ENCODE results near the gene SULT2B1.
"Not testable (repeated sequence)": the region's sequence is repeated elsewhere in the genome, so short reads cannot be mapped to it uniquely, and the experiment has no call there.

Gene SULT2B1

GRCh38 chr19:48551437-48552302 lies at the start of gene SULT2B1:
Gene SULT2B1, plus strand, starts transcription at chr19:48552172. Its CDS starts 81 bp downstream, at chr19:48552253.
- no peak for DNase-seq

GRCh38 chr19:48502350-48503018 lies 49.5 kb upstream of the SULT2B1 start:
- DNase-seq = peak; percentile 64

GRCh38 chr19:48506138-48506733 lies 45.7 kb upstream of the SULT2B1 start:
- no peak for DNase-seq

GRCh38 chr19:48507911-48508439 lies 44.0 kb upstream of the SULT2B1 start:
- DNase-seq = no peak

GRCh38 chr19:48508729-48509411 lies 43.1 kb upstream of the SULT2B1 start:
- DNase-seq = no peak

GRCh38 chr19:48509467-48510194 lies 42.3 kb upstream of the SULT2B1 start:
- DNase-seq = no peak

- peak; percentile 67 for DNase-seq
Observed at GRCh38 chr19:48510421-48511268, 41.3 kb upstream of the SULT2B1 start.

- DNase-seq = no peak
Observed at GRCh38 chr19:48511321-48511731, 40.6 kb upstream of the SULT2B1 start.

GRCh38 chr19:48511800-48512503 lies 40.0 kb upstream of the SULT2B1 start, which contains the start of gene LMTK3:
Gene LMTK3, minus strand, starts transcription at chr19:48511835. Its CDS starts 259 bp downstream, at chr19:48511576.
- DNase-seq = peak; percentile 63

- DNase-seq = no peak
Observed at GRCh38 chr19:48512504-48513288, 39.3 kb upstream of the SULT2B1 start.

GRCh38 chr19:48513289-48514122 lies 38.5 kb upstream of the SULT2B1 start:
- DNase-seq = peak; percentile 68

- no peak for DNase-seq
Observed at GRCh38 chr19:48514123-48514458, 37.9 kb upstream of the SULT2B1 start.

- DNase-seq = no peak
Observed at GRCh38 chr19:48516536-48516935, 35.4 kb upstream of the SULT2B1 start.

- DNase-seq = no peak
Observed at GRCh38 chr19:48518207-48518606, 33.8 kb upstream of the SULT2B1 start.

- not testable (repeated sequence) for DNase-seq
Observed at GRCh38 chr19:48519426-48519825, 32.5 kb upstream of the SULT2B1 start.

GRCh38 chr19:48520134-48520533 lies 31.8 kb upstream of the SULT2B1 start:
- no peak for DNase-seq

GRCh38 chr19:48524221-48524620 lies 27.8 kb upstream of the SULT2B1 start:
- no peak for DNase-seq

GRCh38 chr19:48524732-48525131 lies 27.2 kb upstream of the SULT2B1 start:
- no peak for DNase-seq

- no peak for DNase-seq
Observed at GRCh38 chr19:48529156-48529555, 22.8 kb upstream of the SULT2B1 start.
